ENCODE measurements around the gene LRP2. TPM values are rescaled to one million over a fixed set of nuclear protein-coding genes. Genes with fewer than 3 reads are reported as not detected.

Gene LRP2
- polyA plus RNA-seq, 2 of the 4 experiments (the other 2 are of a cell fraction), result 0.04 TPM; not detected in 1

DNA sequence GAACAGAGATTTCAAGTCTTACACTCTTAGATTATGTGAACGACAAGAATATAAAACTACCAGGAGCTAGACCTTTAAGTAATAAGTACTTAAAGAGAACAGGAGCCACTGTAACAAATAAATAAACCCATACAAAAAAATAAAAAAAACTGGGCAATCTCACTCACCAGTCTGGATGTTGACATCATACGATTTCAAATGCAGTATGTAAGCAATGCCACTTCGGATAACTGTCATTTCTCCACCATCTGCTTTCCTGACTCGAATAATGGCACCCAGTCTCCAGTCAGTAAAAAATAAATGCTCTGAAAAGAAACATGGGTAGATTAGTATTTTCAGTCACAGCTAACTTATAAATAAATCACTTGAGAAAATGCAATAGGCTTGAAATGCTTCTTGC, 115.1 kb downstream of the LRP2 start:
- FAIRE-seq (no peak), ATAC-seq (no peak)
- CTCF ChIA-PET, result no interaction called here

DNA sequence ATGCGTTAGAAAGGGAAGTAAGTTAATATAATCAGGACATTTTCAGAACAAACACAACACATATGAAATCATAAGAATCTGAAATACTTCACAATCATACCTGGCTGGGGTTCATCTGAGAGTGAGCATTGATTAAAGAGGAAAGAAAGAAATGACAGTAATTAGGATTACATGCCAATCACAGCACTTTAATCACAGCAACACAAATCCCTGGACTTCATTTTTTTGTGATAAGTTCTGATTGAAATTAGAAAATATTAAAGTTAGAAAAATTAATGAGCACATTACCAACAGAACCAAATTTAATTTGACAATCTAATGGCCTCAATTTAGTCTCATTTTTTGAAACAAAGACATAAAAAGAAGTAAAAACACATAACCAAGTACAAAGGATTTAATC, 121.9 kb downstream of the LRP2 start:
- ATAC-seq (no peak), DNase-seq (ENCODE audit: low read depth in 1 of 2, low spot score in 1 of 2) (no peak), FAIRE-seq (no peak)
- H3K4me2 ChIP-seq, result no peak overlapping the region
- ChIA-PET CTCF (no interaction called here), POLR2A (no interaction called here)
- no peaks in the 10 kb centered on the region for H3K9me3 ChIP-seq
- TF ChIP-seq CEBPB (IDR thresholded peaks at IDR 0.05) (no peak), SREBF2 (IDR thresholded peaks at IDR 0.05) (no peak), ZC3H11A (IDR thresholded peaks at IDR 0.05) (no peak), HOXA7 (CRISPR knock-in tag; IDR thresholded peaks at IDR 0.05) (no peak), MAFK (IDR thresholded peaks at IDR 0.05; ENCODE audit: partially characterized antibody) (no peak), RFX5 (IDR thresholded peaks at IDR 0.05) (no peak), CHD2 (IDR thresholded peaks at IDR 0.05; ENCODE audit: low read length, partially characterized antibody) (no peak), EP300 (IDR thresholded peaks at IDR 0.05) (no peak), ESRRA (IDR thresholded peaks at IDR 0.05; ENCODE audit: borderline replicate concordance, low read length) (no peak), KDM5A (IDR thresholded peaks at IDR 0.05) (no peak), NFE2L2 (conservative IDR thresholded peaks at IDR 0.05; ENCODE audit: low read length) (no peak)
- TF ChIP-seq, protein P1, sequence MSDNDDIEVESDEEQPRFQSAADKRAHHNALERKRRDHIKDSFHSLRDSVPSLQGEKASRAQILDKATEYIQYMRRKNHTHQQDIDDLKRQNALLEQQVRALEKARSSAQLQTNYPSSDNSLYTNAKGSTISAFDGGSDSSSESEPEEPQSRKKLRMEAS (IDR thresholded peaks at IDR 0.05), result no peak
- TF ChIP-seq, protein P2, sequence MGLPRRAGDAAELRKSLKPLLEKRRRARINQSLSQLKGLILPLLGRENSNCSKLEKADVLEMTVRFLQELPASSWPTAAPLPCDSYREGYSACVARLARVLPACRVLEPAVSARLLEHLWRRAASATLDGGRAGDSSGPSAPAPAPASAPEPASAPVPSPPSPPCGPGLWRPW (IDR thresholded peaks at IDR 0.05), result no peak
- H3K4me3 ChIP-seq, result no peak overlapping the region
- no peaks in the 10 kb centered on the region for H3K4me1 ChIP-seq
- no peak overlapping the region for H3K27ac ChIP-seq
- WGBS (ENCODE audit: missing lambda C conversion rate), result 49% methylated on average over 1 of the region's 1 CpG

More for the DNA sequence above, 115.1 kb downstream of the LRP2 start:
- 34% methylated on average over 4 of the region's 4 CpGs for WGBS (ENCODE audit: missing lambda C conversion rate)
- Histone ChIP-seq H3K4me2 (no peak overlapping the region), H3K27ac (no peak overlapping the region), H3K4me1 (no peaks in the 10 kb centered on the region), H3K9me3 (no peaks in the 10 kb centered on the region), H3K4me3 (no peak overlapping the region)
- POLR2A ChIA-PET, result no interaction called here
- DNase-seq (ENCODE audit: low read depth in 1 of 2, low spot score in 1 of 2), result no peak
- no peak for TF ChIP-seq TP53 (CRISPR knock-in tag; IDR thresholded peaks at IDR 0.05)
- no peak for TF ChIP-seq CEBPB (IDR thresholded peaks at IDR 0.05)
- TF ChIP-seq NFE2L2 (conservative IDR thresholded peaks at IDR 0.05; ENCODE audit: low read length), result no peak
- no peak for TF ChIP-seq MAZ (IDR thresholded peaks at IDR 0.05; ENCODE audit: borderline replicate concordance, low read depth, low read length)
- TF ChIP-seq NPAS2 (CRISPR knock-in tag; IDR thresholded peaks at IDR 0.05; ENCODE audit: borderline replicate concordance), result no peak

DNA sequence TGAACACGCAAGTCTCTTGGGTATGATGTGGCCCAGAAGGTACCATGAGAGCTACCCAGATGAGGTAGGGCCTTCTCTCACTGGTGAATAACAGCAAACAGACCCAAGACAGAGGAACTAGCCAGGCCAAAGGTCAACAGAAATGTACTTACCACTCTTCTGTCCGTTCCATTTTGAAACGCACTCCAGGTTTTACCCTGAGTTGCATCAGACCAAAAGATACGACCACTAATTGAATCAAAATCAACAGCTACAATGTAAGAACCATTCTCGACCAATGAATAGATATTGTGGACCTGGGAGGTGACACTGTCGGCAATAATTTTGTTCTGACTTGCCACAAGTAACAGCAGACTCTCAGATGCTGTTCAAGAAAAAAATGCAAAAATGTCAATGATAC, 124.4 kb downstream of the LRP2 start:
- TF ChIP-seq MAZ (IDR thresholded peaks at IDR 0.05; ENCODE audit: borderline replicate concordance, low read depth, low read length), result no peak
- Histone ChIP-seq H3K9me3 (no peaks in the 10 kb centered on the region), H3K4me1 (no peaks in the 10 kb centered on the region), H3K27ac (no peak overlapping the region), H3K4me2 (no peak overlapping the region), H3K4me3 (no peak overlapping the region)
- no peak for DNase-seq (ENCODE audit: low read depth in 1 of 2, low spot score in 1 of 2)
- POLR2A ChIA-PET, result no interaction called here
- CTCF ChIA-PET, result interaction anchor here (1.4 kb wide), 1 partner anchor 16 kb away, joined by 4 read pairs; no protein-coding TSS in a partner anchor
- FAIRE-seq, result no peak
- no peak for ATAC-seq
- WGBS (ENCODE audit: missing lambda C conversion rate), result 45% methylated on average over 6 of the region's 6 CpGs

DNA sequence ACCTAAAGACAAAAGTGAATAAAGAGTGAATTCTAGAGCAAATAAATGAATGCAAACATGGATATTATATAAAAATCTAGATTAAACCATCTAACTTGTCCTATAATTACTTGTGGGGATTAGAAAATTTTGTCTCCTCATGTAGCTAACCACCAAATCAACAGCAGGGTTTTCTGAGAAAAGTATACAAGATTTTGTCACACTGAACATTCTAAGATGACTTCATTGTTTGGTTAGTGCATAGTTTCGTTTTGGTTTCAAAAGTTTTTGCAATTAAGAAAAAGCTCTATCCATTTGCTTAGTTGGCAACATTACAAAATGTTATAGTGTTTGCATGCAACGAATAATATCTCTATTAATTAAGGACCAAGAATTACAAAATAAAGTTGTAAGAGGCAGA, 125.0 kb downstream of the LRP2 start:
- WGBS (ENCODE audit: missing lambda C conversion rate), result 3% methylated on average over 2 of the region's 2 CpGs
- no peak for TF ChIP-seq KDM5A (IDR thresholded peaks at IDR 0.05)
- TF ChIP-seq JUNB (IDR thresholded peaks at IDR 0.05), result no peak
- TF ChIP-seq, protein P3, sequence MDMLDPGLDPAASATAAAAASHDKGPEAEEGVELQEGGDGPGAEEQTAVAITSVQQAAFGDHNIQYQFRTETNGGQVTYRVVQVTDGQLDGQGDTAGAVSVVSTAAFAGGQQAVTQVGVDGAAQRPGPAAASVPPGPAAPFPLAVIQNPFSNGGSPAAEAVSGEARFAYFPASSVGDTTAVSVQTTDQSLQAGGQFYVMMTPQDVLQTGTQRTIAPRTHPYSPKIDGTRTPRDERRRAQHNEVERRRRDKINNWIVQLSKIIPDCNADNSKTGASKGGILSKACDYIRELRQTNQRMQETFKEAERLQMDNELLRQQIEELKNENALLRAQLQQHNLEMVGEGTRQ (IDR thresholded peaks at IDR 0.05), result no peak
- TF ChIP-seq, protein P4, sequence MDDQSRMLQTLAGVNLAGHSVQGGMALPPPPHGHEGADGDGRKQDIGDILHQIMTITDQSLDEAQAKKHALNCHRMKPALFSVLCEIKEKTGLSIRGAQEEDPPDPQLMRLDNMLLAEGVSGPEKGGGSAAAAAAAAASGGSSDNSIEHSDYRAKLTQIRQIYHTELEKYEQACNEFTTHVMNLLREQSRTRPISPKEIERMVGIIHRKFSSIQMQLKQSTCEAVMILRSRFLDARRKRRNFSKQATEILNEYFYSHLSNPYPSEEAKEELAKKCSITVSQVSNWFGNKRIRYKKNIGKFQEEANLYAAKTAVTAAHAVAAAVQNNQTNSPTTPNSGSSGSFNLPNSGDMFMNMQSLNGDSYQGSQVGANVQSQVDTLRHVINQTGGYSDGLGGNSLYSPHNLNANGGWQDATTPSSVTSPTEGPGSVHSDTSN (IDR thresholded peaks at IDR 0.05), result no peak
- no peak for TF ChIP-seq HOXB13 (CRISPR knock-in tag; IDR thresholded peaks at IDR 0.05; ENCODE audit: low read depth)
- no peak for TF ChIP-seq HDAC2 (IDR thresholded peaks at IDR 0.05)
- TF ChIP-seq, protein P5, sequence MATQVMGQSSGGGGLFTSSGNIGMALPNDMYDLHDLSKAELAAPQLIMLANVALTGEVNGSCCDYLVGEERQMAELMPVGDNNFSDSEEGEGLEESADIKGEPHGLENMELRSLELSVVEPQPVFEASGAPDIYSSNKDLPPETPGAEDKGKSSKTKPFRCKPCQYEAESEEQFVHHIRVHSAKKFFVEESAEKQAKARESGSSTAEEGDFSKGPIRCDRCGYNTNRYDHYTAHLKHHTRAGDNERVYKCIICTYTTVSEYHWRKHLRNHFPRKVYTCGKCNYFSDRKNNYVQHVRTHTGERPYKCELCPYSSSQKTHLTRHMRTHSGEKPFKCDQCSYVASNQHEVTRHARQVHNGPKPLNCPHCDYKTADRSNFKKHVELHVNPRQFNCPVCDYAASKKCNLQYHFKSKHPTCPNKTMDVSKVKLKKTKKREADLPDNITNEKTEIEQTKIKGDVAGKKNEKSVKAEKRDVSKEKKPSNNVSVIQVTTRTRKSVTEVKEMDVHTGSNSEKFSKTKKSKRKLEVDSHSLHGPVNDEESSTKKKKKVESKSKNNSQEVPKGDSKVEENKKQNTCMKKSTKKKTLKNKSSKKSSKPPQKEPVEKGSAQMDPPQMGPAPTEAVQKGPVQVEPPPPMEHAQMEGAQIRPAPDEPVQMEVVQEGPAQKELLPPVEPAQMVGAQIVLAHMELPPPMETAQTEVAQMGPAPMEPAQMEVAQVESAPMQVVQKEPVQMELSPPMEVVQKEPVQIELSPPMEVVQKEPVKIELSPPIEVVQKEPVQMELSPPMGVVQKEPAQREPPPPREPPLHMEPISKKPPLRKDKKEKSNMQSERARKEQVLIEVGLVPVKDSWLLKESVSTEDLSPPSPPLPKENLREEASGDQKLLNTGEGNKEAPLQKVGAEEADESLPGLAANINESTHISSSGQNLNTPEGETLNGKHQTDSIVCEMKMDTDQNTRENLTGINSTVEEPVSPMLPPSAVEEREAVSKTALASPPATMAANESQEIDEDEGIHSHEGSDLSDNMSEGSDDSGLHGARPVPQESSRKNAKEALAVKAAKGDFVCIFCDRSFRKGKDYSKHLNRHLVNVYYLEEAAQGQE (IDR thresholded peaks at IDR 0.05), result no peak
- no peak for TF ChIP-seq POLR2AphosphoS2 (conservative IDR thresholded peaks at IDR 0.05; ENCODE audit: low read length)
- TF ChIP-seq HEYL (CRISPR knock-in tag; IDR thresholded peaks at IDR 0.05), result no peak
- TF ChIP-seq CEBPB (IDR thresholded peaks at IDR 0.05), result no peak
- TF ChIP-seq PHF8 (IDR thresholded peaks at IDR 0.05; ENCODE audit: borderline replicate concordance, low read depth), result no peak
- TF ChIP-seq FOXS1 (CRISPR knock-in tag; IDR thresholded peaks at IDR 0.05), result no peak
- no peak for TF ChIP-seq KDM1A (IDR thresholded peaks at IDR 0.05; ENCODE audit: low read depth)

More for the DNA sequence above, 125.0 kb downstream of the LRP2 start:
- H3K4me3 ChIP-seq, result no peak overlapping the region
- CTCF ChIA-PET, result no interaction called here
- H3K9me3 ChIP-seq, result no peaks in the 10 kb centered on the region
- H3K4me2 ChIP-seq, result no peak overlapping the region
- POLR2A ChIA-PET, result no interaction called here
- no peak overlapping the region for H3K27ac ChIP-seq
- ATAC-seq (no peak), FAIRE-seq (no peak), DNase-seq (ENCODE audit: low read depth in 1 of 2, low spot score in 1 of 2) (no peak)
- H3K4me1 ChIP-seq, result no peaks in the 10 kb centered on the region
